GM19468 (cell line): ENCODE results near the gene IL21R.

Source experiments
- ATAC-seq: cut with Tn5 transposase; IDR thresholded peaks from one replicate; pipeline ENCODE4 v1.9.1; 2021; ENCODE audit warnings: mild to moderate bottlenecking, moderate library complexity, moderate number of reproducible peaks; ENCODE audit not compliant: unreplicated experiment; ENCODE audit errors: extremely low read depth

The IL21R gene

GRCh38 chr16:27458987-27459688 lies 57.2 kb downstream of the IL21R start:
- no peak for ATAC-seq

GRCh38 chr16:27460213-27460612 lies 58.2 kb downstream of the IL21R start:
- no peak for ATAC-seq

- no peak for ATAC-seq
Observed at GRCh38 chr16:27460663-27461482, 58.9 kb downstream of the IL21R start.

GRCh38 chr16:27461483-27462171 lies 59.7 kb downstream of the IL21R start:
- no peak for ATAC-seq

- ATAC-seq, result no peak
Observed at GRCh38 chr16:27462200-27462845, 60.3 kb downstream of the IL21R start.

GRCh38 chr16:27462846-27463682 lies 61.1 kb downstream of the IL21R start:
- no peak for ATAC-seq

- ATAC-seq, result no peak
Observed at GRCh38 chr16:27463741-27464591, 62.0 kb downstream of the IL21R start.

- ATAC-seq, result no peak
Observed at GRCh38 chr16:27464626-27465482, 62.9 kb downstream of the IL21R start.

- ATAC-seq, result no peak
Observed at GRCh38 chr16:27465483-27465879, 63.5 kb downstream of the IL21R start.

GRCh38 chr16:27468941-27469531 lies 67.1 kb downstream of the IL21R start:
- no peak for ATAC-seq

GRCh38 chr16:27470567-27471431 lies 68.8 kb downstream of the IL21R start:
- no peak for ATAC-seq

GRCh38 chr16:27471661-27472060 lies 69.7 kb downstream of the IL21R start:
- no peak for ATAC-seq

- ATAC-seq, result no peak
Observed at GRCh38 chr16:27472091-27473020, 70.4 kb downstream of the IL21R start.

- ATAC-seq, result no peak
Observed at GRCh38 chr16:27473101-27473900, 71.3 kb downstream of the IL21R start.

- no peak for ATAC-seq
Observed at GRCh38 chr16:27474041-27474440, 72.1 kb downstream of the IL21R start.
